ENCODE results near the gene SUN3. TPM values are rescaled to one million over a fixed set of nuclear protein-coding genes. Genes with fewer than 3 reads are reported as not detected.

SUN3 gene
- total RNA-seq: not detected

GRCh38 chr7:48028938-48029337 lies at the start of gene SUN3:
TSS of gene SUN3 (minus strand) at chr7:48029107. CDS start at chr7:48028938, 169 bp downstream.
- TF ChIP-seq, protein P1, sequence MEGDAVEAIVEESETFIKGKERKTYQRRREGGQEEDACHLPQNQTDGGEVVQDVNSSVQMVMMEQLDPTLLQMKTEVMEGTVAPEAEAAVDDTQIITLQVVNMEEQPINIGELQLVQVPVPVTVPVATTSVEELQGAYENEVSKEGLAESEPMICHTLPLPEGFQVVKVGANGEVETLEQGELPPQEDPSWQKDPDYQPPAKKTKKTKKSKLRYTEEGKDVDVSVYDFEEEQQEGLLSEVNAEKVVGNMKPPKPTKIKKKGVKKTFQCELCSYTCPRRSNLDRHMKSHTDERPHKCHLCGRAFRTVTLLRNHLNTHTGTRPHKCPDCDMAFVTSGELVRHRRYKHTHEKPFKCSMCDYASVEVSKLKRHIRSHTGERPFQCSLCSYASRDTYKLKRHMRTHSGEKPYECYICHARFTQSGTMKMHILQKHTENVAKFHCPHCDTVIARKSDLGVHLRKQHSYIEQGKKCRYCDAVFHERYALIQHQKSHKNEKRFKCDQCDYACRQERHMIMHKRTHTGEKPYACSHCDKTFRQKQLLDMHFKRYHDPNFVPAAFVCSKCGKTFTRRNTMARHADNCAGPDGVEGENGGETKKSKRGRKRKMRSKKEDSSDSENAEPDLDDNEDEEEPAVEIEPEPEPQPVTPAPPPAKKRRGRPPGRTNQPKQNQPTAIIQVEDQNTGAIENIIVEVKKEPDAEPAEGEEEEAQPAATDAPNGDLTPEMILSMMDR (IDR thresholded peaks at IDR 0.05): no peak
- no peak within 1 kb of the TSS for H3K27ac ChIP-seq
- H3K9me3 ChIP-seq: no peaks in the 10 kb centered on the region
- no peak for DNase-seq (ENCODE audit: low spot score in 2 of 2)
- intact Hi-C loops (cut with DNase I): no loop called here
- no peaks in the 10 kb centered on the region for H3K27me3 ChIP-seq
- H3K36me3 ChIP-seq: no peaks in the 10 kb centered on the region
- H3K4me3 ChIP-seq: no peak within 1 kb of the TSS
- no peaks in the 10 kb centered on the region for H3K4me1 ChIP-seq

- DNase-seq (ENCODE audit: low spot score in 2 of 2): no peak
- Histone ChIP-seq H3K4me3 (no peak overlapping the region), H3K27me3 (no peaks in the 10 kb centered on the region), H3K4me1 (no peaks in the 10 kb centered on the region), H3K9me3 (no peaks in the 10 kb centered on the region), H3K27ac (no peak overlapping the region), H3K36me3 (no peaks in the 10 kb centered on the region)
- TF ChIP-seq, protein P1 (IDR thresholded peaks at IDR 0.05): no peak
- intact Hi-C loops (cut with DNase I): no loop called here
Observed at GRCh38 chr7:48078470-48078869, 49.6 kb upstream of the SUN3 start.

DNA sequence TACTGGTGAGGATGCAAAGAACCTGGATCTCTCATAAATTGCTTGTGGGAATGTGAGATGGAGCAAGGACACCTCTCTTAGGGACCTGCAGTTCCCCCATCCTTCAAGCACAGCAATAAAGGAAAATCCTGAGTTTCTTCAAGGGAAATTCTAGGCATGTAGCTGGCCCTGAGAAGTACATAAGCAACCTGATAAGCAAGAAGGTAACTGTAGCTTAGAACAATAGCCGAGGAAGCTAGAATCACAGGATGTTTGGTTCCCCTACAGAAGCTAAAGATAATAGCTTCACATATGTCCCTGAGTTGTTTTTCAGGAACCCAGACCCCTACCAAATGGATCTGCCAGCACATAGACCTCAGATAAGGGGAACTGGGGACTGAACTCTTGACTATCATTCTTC lies 48.5 kb upstream of the SUN3 start:
- Histone ChIP-seq H3K9me3 (no peaks in the 10 kb centered on the region), H3K4me3 (no peak overlapping the region), H3K36me3 (no peaks in the 10 kb centered on the region), H3K27me3 (no peaks in the 10 kb centered on the region), H3K4me1 (no peaks in the 10 kb centered on the region), H3K27ac (no peak overlapping the region)
- DNase-seq (ENCODE audit: low spot score in 2 of 2): no peak
- intact Hi-C loops (cut with DNase I): no loop called here
- TF ChIP-seq, protein P1 (IDR thresholded peaks at IDR 0.05): no peak

DNA sequence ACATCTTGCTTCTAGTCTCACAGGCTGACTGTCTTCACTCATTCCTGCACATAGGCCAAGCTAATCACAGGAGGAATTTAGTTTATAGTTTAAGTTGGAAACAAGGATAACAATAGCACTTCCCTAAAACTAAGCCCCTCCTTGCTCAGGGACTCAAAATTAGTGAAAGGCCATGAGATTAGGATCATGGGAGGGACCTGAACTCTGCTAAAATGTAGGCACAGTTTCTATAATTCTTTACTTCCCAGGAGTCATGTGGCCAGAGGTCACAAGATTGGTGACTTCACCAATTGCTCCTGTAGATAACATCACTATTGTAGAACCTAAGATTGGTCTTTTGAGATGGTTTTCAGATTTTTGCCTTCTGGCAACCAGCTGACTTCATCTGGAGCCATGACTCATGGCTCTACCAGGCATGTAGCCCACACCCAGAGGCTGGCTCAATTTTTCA lies 45.3 kb upstream of the SUN3 start:
- no peak overlapping the region for H3K27ac ChIP-seq
- no peaks in the 10 kb centered on the region for H3K9me3 ChIP-seq
- no peaks in the 10 kb centered on the region for H3K36me3 ChIP-seq
- no peak overlapping the region for H3K4me3 ChIP-seq
- no peaks in the 10 kb centered on the region for H3K4me1 ChIP-seq
- intact Hi-C loops (cut with DNase I): no loop called here
- no peaks in the 10 kb centered on the region for H3K27me3 ChIP-seq
- TF ChIP-seq, protein P1 (IDR thresholded peaks at IDR 0.05): no peak
- no peak for DNase-seq (ENCODE audit: low spot score in 2 of 2)

DNA sequence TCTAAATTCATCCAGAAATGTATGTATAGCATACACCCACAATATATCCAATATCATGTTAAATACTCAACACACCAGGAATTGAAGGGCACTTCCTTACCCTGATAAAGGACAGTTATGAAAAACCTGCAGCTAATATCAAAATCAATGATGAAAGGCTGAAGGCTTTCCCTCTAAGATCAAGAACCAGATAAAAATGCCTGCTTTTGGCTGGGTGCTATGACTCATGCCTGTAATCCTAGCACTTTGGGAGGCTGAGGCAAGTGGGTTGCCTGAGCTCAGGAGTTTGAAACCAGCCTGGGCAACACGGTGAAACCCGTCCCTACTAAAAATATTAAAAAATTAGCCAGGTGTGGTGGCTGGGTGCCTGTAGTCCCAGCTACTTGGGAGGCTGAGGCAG lies 38.6 kb upstream of the SUN3 start:
- no peak for DNase-seq (ENCODE audit: low spot score in 2 of 2)
- H3K4me3 ChIP-seq: no peak overlapping the region
- H3K27me3 ChIP-seq: no peaks in the 10 kb centered on the region
- H3K4me1 ChIP-seq: no peaks in the 10 kb centered on the region
- H3K36me3 ChIP-seq: no peaks in the 10 kb centered on the region
- no peak overlapping the region for H3K27ac ChIP-seq
- TF ChIP-seq, protein P1 (IDR thresholded peaks at IDR 0.05): no peak
- intact Hi-C loops (cut with DNase I): no loop called here
- H3K9me3 ChIP-seq: no peaks in the 10 kb centered on the region

- no peaks in the 10 kb centered on the region for H3K36me3 ChIP-seq
- H3K4me3 ChIP-seq: no peak overlapping the region
- no peak for DNase-seq (ENCODE audit: low spot score in 2 of 2)
- no peaks in the 10 kb centered on the region for H3K9me3 ChIP-seq
- TF ChIP-seq, protein P1 (IDR thresholded peaks at IDR 0.05): no peak
- no peaks in the 10 kb centered on the region for H3K27me3 ChIP-seq
- H3K27ac ChIP-seq: no peak overlapping the region
- no peaks in the 10 kb centered on the region for H3K4me1 ChIP-seq
- intact Hi-C loops (cut with DNase I): no loop called here
Observed at GRCh38 chr7:48063985-48064384, 35.1 kb upstream of the SUN3 start.
